OCI-M1 (cell line): ENCODE results near the gene AHCY.
"Not testable (repeated sequence)": the region's sequence is repeated elsewhere in the genome, so short reads cannot be mapped to it uniquely, and the experiment has no call there.

Experiments used
- DNase-seq: peaks from one replicate; lab custom pipeline; 2025; lab: John Stamatoyannopoulos, UW

Gene AHCY

DNA sequence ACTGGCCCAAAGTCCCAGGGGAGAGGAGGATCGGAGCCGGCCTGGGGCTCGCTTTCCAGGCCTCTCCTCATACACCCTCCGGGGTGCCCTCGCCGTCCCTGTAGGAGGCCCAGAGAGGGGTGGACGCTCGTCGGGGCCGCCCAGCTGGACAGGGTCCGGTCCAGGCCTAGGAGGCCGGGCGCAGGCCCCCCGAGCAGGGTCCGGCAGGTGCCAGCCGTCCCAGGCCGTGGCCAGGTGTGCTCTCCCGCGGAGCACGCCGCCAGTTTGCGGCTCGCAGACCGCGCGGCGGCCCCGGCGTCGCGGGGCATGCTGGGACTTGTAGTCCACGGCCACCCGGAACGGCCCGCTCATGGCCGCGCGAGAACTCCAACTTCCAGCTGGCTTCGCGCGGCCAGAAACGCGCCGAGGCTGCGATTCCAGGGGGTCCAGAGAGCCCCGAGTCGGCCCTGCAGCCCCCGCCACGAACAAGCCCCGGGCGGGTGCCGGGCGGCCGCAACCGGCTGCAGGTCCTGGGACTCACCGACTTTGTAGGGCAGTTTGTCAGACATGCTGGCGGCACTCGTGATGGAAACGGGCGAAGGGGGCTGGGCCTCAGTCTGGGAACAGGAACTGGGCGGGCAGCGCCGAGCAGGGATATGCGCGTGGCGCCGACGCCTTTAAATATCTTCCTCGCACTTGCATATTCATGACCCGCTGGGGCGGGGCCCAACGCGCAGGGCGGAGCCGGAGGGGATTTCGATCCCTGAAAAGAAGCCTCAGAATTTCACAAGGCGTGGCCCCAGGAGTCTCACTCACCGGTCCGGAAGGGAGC lies at the start of gene AHCY:
Gene AHCY, minus strand, starts transcription at position 633 of the 811 bp plus-strand sequence. Its CDS starts 85 bp downstream, at position 548.
- peak; percentile 97 for DNase-seq

DNA sequence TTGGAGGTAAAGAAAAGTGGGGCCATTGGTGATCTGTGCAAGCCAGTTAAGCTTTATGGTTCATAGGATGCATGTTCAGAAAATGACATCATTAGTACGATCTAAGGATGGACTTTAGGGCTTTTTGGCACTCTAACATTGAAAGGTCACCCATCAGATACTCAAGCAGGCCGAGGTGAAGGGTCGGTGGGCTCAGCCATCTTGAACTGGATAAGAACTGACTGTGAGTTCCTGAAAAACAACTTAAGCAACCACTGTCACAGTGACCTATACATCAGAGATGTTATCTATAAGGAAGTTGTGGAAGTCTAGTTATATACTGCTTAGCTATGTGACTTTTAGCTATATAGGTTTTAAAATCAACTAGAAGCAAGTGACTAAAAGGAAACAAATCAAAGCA lies 46.9 kb upstream of the AHCY start:
- peak; percentile 69 for DNase-seq

GRCh38 chr20:34347571-34347970 lies 44.4 kb upstream of the AHCY start:
- DNase-seq: no peak

DNA sequence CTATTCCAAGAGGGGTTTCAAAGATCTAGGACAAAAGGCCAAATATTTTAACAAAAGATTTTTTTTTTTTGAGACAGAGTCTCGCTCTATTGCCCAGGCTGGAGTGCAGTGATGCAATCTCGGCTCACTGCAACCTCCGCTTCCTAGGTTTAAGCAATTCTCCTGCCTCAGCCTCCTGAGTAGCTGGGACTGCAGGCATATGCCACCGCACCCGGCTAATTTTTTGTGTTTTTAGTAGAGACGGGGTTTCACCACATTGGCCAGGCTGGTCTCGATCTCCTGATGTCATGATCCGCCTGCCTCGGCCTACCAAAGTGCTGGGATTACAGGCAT lies 43.3 kb upstream of the AHCY start:
- not testable (repeated sequence) for DNase-seq

DNA sequence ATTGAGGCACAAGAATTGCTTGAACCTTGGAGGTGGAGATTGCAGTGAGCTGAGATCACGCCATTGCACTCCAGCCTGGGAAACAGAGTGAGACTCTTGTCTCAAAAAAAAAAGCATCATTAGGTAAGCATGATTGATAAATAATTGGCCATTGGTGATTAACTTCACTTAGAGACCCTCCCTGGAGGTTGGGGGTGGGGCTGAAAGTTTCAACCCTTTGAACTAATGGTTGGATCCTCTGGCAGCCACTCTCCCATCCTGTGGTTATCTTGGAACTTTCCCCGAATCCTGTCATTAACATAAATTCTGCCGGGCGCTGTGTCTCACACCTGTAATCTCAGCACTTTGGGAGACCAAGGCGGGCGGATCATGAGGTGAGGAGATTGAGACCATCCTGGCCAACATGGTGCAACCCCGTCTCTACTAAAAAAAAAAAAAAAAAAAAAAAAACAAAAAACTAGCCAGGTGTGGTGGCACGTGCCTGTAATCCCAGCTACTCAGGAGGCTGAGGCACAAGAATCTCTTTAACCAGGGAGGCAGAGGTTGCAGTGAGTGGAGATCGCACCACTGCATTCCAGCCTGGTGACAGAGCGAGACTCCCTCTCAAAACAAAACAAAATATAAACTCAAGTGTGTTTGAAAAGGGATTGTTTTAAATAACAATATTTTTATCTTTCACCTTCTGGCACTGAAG lies 42.8 kb upstream of the AHCY start:
- DNase-seq: not testable (repeated sequence)

- DNase-seq: no peak
Measured at GRCh38 chr20:34345402-34345736, 42.2 kb upstream of the AHCY start.

DNA sequence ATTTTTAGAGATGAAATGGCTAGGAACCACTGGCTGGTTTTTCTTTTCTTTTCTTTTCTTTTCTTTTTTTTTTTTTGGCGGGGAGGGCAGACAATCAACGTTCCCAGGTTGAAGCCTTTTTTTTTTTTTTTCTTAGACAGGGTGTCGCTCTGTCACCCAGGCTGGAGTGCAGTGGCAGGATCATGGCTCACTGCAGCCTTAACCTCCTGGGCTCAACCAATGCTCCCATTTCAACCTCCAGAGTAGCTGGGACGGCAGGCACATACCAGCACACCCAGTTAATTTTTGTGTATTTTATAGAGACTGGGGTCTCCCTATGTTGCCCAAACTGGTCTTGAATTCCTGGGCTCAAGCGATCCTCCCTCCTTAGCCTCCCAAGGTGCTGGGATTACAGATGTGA lies 41.1 kb upstream of the AHCY start:
- DNase-seq: no peak

DNA sequence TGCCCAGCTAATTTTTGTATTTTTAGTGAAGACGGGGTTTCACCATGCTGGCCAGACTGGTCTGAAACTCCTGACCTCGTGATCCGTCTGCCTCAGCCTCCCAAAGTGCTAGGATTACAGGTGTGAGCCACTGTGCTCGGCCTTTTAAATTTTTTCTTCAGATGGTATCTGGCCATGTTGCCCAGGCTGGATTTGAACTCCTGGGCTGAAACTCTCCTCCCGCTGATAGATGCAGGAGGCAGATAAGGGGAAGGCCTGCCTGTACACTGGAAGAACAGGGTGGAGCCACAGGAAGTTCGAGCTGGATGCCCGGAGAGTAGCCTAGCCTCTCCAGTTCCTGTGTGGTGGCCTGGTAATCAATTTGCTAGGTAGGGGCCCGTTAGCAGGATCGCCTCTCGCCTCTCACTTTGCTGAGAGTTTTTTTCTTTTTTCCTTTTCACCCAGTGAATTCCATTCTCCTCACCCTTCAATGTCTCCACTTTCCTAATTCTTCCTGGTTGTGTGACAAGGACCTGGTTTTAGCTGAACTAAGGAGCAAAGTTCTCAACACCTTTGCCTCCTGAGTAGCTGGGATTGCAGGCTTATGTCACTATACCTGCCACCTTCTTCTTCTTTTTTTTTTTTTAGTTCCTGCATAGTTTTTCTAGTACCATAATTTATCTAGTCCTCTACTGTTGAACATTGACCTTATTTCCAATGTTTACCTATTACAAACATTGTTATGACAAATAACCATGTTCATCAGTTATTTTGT lies 40.5 kb upstream of the AHCY start:
- DNase-seq: no peak

GRCh38 chr20:34341199-34341598 lies 38.0 kb upstream of the AHCY start:
- not testable (repeated sequence) for DNase-seq

GRCh38 chr20:34340726-34341125 lies 37.6 kb upstream of the AHCY start:
- DNase-seq: not testable (repeated sequence)

DNA sequence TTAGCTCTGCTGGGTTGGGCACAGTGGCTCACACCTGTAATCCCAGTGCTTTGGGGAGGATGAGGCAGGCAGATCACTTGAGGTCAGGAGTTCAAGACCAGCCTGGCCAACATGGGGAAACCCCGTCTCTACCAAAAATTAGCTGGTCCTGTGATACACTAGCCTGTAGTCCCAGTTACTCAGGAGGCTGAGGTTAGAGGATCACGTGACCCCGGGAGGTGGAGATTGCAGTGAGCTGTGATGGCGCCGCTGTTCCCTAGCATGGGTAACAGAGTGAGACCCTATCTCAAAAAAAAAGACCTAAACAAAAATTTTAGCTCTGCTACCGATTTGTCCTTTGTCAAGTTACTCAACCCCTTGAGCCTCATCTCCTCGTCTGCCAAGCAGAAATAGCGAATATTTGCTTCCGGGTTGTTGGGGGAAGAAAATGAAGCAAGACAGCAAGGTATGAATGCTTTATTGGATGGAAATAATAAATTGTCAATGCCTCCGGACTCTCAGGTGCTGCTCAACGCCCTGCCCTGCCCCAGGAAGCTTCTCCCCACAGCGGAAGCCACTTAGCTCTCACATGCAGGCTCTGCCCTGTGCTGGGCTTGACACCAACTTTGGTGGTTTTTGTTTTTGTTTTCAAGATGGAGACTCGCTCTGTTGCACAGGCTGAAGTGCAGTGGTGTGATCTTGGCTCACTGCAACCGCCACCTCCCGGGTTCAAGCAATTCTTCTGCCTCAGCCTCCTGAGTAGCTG lies 35.0 kb upstream of the AHCY start:
- DNase-seq: no peak

DNA sequence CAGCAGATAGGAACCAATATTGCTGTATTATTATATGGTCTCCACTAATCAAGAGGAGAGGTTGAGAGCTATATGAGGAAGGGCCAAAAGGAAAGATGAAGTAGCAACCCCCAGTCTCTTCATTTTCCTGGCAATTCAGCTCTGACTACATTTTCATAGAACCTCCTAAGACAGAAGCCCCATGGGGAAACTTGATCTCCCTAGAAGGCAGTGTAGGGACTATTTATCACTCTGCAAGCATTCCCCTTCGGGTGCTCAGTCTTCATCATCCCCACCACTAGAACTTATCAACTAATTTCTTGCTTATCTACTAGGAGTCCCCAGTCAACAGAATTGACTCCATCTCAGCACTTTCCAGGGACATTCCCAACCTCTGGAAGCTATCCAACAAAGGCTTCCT lies 34.4 kb upstream of the AHCY start:
- DNase-seq: no peak

DNA sequence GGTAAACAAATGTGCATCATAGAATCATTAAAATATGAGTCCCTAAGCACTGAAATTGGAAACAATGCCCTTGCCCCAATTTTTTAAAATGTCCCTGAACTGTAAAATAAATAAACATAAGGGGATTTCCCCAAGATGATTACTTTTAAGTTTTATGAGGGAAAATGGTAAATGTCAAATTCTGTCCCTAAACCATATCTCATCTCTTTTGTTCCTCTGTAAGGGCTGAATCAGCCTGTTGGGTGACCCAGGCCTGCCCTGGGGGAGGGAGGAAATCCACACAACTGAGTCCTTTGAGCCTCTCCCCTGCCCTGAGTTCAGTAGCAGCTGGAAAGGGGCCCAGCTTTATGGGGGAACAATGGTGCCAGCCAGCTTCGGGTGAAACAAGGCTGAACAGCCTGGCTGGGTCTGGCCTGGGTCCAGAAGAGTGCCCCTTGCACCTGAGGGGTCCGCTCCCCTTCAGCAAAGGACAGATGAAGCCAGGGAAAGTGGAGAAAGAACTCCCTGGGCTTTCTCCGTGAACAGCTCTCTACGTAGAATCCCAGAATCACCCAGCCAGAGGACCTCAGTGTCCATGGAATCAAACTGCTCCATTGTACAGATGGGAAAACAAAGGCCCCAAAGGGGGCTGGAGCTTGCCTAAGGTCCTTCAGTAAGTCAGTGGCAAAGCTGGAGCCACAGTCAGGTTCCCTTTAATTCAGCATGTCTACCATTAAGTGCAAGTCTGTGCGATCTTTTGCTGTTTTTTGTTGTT lies 31.7 kb upstream of the AHCY start:
- DNase-seq: no peak

DNA sequence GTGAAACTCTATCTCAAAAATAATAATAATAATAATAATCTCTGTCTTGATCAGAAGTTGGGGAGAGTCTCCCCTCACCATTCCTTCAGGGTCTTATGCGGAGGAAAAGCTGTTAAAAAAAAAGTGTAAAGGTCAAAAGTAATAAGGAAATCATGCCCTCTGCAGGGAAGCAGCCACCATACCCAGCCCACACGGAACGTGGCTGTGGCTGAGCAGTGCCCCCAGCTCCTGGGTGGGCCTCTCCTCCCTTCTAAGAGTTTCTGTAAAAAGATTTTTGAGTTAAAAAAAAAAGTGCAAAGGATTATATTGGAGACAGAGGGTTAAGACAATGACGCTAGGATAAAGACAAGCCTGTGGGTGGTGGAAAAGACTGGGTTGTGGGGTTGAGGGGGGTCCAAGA lies 30.6 kb upstream of the AHCY start:
- no peak for DNase-seq

GRCh38 chr20:34332262-34332920 lies 29.2 kb upstream of the AHCY start:
- no peak for DNase-seq

- no peak for DNase-seq
Measured at GRCh38 chr20:34331838-34332237, 28.7 kb upstream of the AHCY start.

GRCh38 chr20:34330861-34331544 lies 27.8 kb upstream of the AHCY start:
- not testable (repeated sequence) for DNase-seq

DNA sequence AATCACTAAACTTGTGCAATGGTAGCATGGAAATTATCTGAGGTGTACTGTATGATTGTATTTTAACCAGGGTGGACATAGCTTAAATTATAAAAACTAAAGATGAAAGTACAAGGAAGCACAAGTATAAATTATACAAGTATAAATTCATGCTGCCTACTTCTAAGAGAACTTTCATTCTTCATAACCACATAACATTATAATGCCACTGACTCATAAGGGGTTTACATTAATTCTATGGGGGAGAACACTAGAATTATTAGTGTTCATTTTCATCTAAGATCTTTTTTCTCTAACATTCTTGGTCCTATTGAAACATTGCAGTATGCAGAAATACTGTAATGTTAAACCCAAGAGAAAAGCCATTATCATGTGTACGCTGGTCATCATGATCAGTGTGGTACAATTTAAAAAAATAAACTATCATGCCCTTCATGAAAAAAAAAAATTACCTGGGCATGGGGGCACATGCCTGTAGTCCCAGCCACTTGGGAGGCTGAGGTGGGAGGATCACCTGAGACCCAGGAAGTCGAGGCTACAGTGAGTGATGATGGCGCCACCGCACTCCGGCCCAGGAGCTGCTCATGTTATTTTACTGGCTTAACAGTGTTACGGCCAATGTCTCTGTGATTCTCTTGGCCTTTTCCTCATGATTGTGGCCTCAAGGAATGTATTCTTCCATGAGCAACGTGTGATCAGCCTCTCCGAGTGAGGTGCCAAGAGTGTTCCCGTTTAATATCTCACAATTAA lies 25.9 kb upstream of the AHCY start:
- DNase-seq: no peak

DNA sequence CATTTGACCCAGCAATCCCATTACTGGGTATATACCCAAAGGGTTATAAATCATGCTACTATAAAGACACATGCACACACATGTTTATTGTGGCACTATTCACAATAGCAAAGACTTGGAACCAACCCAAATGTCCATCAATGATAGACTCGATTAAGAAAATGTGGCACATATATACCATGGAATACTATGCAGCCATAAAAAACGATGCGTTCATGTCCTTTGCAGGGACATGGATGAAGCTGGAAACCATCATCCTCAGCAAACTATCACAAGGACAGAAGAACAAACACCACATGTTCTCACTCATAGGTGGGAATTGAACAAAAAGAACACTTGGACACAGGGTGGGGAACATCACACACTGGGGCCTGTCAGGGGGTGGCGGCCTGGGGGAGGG lies 25.1 kb upstream of the AHCY start:
- not testable (repeated sequence) for DNase-seq

DNA sequence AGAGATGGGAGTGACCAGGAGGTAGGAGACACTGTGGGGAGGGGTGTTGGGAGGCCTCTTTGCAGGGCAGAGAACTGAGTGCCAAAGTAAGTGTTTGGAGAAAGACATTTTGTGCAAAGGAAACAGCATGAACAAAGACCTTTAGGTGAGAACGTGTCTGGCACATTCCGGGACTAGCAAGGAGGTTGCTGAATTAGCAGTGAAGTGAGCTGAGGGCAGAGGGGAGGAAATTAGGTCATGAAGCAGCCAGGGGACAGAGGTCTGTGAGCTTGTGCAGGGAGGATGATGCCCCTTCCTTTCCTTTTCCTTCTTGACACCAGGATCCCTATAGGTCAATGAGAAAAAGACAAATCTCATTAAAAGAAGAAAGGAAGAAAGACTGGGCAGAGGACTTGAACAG lies 21.4 kb upstream of the AHCY start:
- DNase-seq: no peak
